ENCODE data around the gene CAMTA1.

DNA sequence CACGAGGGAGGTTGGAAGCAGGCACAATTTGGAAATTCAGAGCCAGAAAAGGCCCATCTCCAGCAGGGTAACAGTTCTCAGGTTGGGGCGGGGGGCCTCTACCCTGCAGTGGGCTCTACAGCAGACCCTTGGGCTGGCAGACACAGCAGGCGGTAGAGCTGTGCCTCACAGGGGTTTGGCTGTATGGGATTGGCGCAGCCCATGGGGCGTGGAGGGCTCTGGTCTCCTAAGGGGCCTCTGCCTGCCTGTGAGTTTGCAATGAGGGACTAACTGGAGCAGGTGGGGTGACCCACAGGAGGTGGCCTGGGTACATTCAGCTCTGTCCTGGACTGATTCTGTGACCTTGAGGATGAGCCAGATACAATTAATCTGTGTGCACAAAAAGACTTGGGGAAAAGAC lies 124.1 kb downstream of the CAMTA1 start:
- no peak for TF ChIP-seq POLR2A (IDR thresholded peaks at IDR 0.05)
- TF ChIP-seq, protein P1, sequence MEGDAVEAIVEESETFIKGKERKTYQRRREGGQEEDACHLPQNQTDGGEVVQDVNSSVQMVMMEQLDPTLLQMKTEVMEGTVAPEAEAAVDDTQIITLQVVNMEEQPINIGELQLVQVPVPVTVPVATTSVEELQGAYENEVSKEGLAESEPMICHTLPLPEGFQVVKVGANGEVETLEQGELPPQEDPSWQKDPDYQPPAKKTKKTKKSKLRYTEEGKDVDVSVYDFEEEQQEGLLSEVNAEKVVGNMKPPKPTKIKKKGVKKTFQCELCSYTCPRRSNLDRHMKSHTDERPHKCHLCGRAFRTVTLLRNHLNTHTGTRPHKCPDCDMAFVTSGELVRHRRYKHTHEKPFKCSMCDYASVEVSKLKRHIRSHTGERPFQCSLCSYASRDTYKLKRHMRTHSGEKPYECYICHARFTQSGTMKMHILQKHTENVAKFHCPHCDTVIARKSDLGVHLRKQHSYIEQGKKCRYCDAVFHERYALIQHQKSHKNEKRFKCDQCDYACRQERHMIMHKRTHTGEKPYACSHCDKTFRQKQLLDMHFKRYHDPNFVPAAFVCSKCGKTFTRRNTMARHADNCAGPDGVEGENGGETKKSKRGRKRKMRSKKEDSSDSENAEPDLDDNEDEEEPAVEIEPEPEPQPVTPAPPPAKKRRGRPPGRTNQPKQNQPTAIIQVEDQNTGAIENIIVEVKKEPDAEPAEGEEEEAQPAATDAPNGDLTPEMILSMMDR (IDR thresholded peaks at IDR 0.05), result no peak
- no peak for TF ChIP-seq POLR2AphosphoS5 (IDR thresholded peaks at IDR 0.05)

Data from prostate gland (tissue), 2 donors.